Activated CD8-positive, alpha-beta T cell treated with anti-CD3 and anti-CD28 coated beads for 36 hours (primary cell): Measurements from ENCODE around the gene ASAP2. TPM values are rescaled to one million over a fixed set of nuclear protein-coding genes. Genes with fewer than 3 reads are reported as not detected.

ENCODE experiments used
- ATAC-seq: fragments of 200-7000 bp; cut with Tn5 transposase; one replicate; pipeline ENCODE4 v1.10.0; 2021; ENCODE audit warnings: mild to moderate bottlenecking, moderate library complexity
- CTCF ChIA-PET: fragments of 350-600 bp; sonication (Branson Sonifier 250); formaldehyde crosslinking; loops from one replicate; lab custom pipeline; 2021; ENCODE audit warnings: antibody characterized with exemption; lab: Charles Lee
- POLR2A ChIA-PET: fragments of 350-600 bp; sonication (Branson Sonifier 250); formaldehyde crosslinking; loops from one replicate; lab custom pipeline; 2021; ENCODE audit warnings: antibody characterized with exemption; lab: Charles Lee
- DNase-seq: peaks from one replicate; pipeline ENCODE4 v3.0.0-alpha.2; 2020
- H3K27ac Mint-ChIP-seq: one replicate; pipeline ENCODE4 v1.8.0; 2021; ENCODE audit warnings: mild to moderate bottlenecking, mixed read lengths
- H3K27me3 Mint-ChIP-seq: one replicate; pipeline ENCODE4 v1.8.0; 2021; ENCODE audit warnings: mixed read lengths
- H3K36me3 Mint-ChIP-seq: one replicate; pipeline ENCODE4 v1.8.0; 2021; ENCODE audit warnings: low read depth, mixed read lengths
- H3K4me1 Mint-ChIP-seq: one replicate; pipeline ENCODE4 v1.8.0; 2021; ENCODE audit warnings: low read depth, mixed read lengths
- H3K4me3 Mint-ChIP-seq: one replicate; pipeline ENCODE4 v1.8.0; 2021; ENCODE audit warnings: mild to moderate bottlenecking, moderate library complexity, mixed read lengths
- H3K9me3 Mint-ChIP-seq: one replicate; pipeline ENCODE4 v1.8.0; 2021; ENCODE audit warnings: mixed read lengths
- intact Hi-C: fragments of 100-400 bp; cut with micrococcal nuclease; formaldehyde crosslinking; loops from one replicate; pipeline ENCODE4 v1.10.0; 2022
- total RNA-seq, 2 experiments: library from RNA; stranded (reverse); gene quantifications; one replicate each; pipeline ENCODE4 v1.2.3, GENCODE V29; 2021
- TF ChIP-seq, protein P1 (sequence below): fragments of 200-600 bp; IDR thresholded peaks from one replicate; pipeline ENCODE4 v1.8.0; 2022; ENCODE audit warnings: antibody characterized with exemption, mild to moderate bottlenecking

The ASAP2 gene
- total RNA-seq, 2 experiments from 2014 or later, result not detected

DNA sequence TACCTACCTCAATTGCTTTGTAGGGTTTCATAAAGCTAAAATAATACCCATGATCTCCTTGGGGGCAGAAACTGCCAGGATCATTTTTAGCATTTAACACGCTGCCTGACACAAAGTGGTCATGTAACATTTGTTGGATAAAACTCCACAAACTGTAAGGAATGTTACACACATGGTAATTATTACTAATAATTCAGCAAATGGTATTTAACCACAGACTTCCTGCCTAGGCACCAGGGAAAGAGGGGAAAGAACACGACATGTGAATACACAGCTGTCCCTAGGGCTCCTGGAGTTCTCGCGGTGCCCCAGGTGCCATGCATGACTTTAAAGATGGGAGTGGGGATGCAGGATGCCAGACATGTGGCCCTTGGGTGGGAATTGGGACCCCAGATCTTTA lies 43.5 kb downstream of the ASAP2 start:
- TF ChIP-seq, protein P1, sequence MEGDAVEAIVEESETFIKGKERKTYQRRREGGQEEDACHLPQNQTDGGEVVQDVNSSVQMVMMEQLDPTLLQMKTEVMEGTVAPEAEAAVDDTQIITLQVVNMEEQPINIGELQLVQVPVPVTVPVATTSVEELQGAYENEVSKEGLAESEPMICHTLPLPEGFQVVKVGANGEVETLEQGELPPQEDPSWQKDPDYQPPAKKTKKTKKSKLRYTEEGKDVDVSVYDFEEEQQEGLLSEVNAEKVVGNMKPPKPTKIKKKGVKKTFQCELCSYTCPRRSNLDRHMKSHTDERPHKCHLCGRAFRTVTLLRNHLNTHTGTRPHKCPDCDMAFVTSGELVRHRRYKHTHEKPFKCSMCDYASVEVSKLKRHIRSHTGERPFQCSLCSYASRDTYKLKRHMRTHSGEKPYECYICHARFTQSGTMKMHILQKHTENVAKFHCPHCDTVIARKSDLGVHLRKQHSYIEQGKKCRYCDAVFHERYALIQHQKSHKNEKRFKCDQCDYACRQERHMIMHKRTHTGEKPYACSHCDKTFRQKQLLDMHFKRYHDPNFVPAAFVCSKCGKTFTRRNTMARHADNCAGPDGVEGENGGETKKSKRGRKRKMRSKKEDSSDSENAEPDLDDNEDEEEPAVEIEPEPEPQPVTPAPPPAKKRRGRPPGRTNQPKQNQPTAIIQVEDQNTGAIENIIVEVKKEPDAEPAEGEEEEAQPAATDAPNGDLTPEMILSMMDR, result no peak
- H3K9me3 Mint-ChIP-seq, result no peaks in the 10 kb centered on the region
- H3K4me1 Mint-ChIP-seq, result no peaks in the 10 kb centered on the region
- H3K36me3 Mint-ChIP-seq, result no peaks in the 10 kb centered on the region
- intact Hi-C loops, result no loop called here
- ChIA-PET POLR2A (no interaction called here), CTCF (no interaction called here)
- DNase-seq (no peak), ATAC-seq (no peak)
- H3K4me3 Mint-ChIP-seq, result no peak overlapping the region
- peaks cover 3% of the 10 kb centered on the region for H3K27me3 Mint-ChIP-seq
- H3K27ac Mint-ChIP-seq, result no peak overlapping the region

DNA sequence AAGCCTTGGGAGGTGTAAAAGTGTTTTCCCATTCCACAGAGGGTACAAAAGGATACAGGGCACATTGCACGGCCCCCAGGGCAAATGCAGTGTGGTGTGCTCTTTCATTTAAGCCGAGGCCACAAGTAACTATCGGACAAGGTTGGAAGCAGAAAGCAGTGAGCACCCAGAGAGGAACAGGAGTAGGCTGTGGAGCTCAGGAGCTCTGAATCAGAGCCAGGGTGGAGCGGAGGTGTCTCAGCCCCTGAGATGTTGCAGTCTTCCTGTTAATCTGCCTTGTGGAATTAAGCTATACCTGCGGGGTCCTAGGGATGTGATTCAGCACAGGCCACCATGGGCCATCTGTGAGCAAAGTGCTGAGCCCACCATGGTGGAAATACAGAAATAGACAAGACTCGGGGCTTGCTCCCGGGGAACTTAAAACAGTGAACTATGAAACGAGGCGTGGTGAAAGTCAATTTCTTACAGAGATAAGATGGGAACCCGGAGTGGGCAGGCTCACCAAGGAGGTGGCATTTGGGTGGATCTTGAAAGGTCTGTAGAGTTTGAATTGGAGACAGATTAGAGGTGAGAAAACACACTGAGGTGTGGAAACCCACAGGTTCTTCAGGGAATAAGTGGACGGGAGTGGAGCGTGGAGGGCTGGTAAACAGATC lies 44.0 kb downstream of the ASAP2 start:
- ATAC-seq, result no peak
- ChIA-PET CTCF (no interaction called here), POLR2A (no interaction called here)
- TF ChIP-seq, protein P1, result no peak
- Mint-ChIP-seq H3K27me3 (peaks cover 3% of the 10 kb centered on the region), H3K4me1 (no peaks in the 10 kb centered on the region), H3K9me3 (no peaks in the 10 kb centered on the region), H3K27ac (no peak overlapping the region), H3K4me3 (no peak overlapping the region), H3K36me3 (no peaks in the 10 kb centered on the region)
- intact Hi-C loops, result no loop called here
- no peak for DNase-seq

DNA sequence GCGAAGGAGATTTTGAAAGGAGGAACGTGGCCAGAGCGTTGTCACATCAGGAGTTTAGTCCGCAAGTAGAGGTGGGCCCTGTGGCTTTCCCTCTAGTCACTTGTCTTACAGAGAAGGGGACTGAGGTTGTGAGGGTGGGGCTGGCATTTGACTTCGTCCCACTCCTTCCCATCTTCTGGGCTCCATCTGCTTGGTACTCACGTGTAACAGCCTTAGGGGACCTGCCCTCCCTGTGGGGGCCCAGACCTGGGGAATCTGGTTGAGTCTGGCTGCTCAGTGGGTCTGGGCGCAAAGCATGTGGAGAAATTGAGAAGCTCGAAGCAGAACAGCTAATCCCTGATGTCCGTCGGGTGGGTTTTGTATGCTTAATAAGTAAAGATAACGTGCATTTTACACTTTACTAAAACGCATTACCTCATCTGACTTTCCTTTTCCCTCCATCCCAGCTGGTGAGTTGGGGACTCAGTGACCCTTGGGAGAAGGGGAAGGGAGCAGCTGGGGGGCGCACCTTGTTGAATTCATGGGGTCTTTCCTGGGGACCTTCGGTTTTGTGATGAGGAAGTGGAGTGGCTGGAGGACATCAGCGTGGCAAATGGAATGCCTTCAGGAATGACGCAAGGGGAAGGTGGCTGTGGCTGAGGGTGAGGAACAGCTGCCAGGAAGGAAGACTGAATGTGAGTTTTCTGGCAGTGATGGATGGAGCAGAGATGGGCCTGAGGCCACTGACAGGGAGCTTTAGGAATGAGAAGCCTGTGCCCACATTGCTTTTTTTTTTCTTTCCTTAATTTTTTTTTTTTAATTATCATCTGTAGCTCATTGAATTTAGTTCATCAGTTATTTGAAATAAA lies 44.8 kb downstream of the ASAP2 start:
- no peak overlapping the region for H3K4me3 Mint-ChIP-seq

DNA sequence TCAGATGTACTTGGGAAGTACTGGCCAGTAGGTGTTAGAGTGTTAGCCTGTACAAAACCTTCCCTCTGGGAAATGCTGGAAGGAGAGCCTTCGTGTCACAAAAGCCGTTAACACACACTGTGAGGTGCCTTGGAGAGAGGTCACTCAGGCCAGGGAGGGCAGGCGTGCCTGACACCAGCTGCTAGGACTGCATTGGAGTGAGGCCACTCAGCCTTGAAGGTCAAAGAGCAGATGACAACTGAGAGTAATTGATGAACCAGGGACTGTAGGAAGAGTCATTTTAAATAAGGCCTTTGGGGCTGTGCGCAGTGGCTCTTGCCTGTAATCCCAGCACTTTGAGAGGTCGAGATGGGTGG lies 45.4 kb downstream of the ASAP2 start:
- Mint-ChIP-seq H3K4me3 (no peak overlapping the region), H3K9me3 (no peaks in the 10 kb centered on the region), H3K4me1 (no peaks in the 10 kb centered on the region), H3K27me3 (peaks cover 3% of the 10 kb centered on the region), H3K36me3 (no peaks in the 10 kb centered on the region), H3K27ac (no peak overlapping the region)
- ChIA-PET CTCF (no interaction called here), POLR2A (interaction anchor here (0.6 kb wide), 1 partner anchor 33 kb away, joined by 3 read pairs; no protein-coding TSS in a partner anchor)
- TF ChIP-seq, protein P1, result no peak
- ATAC-seq (no peak), DNase-seq (no peak)
- intact Hi-C loops, result no loop called here

More for the DNA sequence above, 44.8 kb downstream of the ASAP2 start:
- Mint-ChIP-seq H3K27ac (no peak overlapping the region), H3K4me1 (no peaks in the 10 kb centered on the region), H3K9me3 (no peaks in the 10 kb centered on the region), H3K27me3 (peaks cover 3% of the 10 kb centered on the region), H3K36me3 (no peaks in the 10 kb centered on the region)
- intact Hi-C loops, result no loop called here
- DNase-seq (no peak), ATAC-seq (no peak)
- TF ChIP-seq, protein P1, result no peak
- CTCF ChIA-PET, result no interaction called here
- POLR2A ChIA-PET, result interaction anchor here (0.6 kb wide), 1 partner anchor 33 kb away, joined by 3 read pairs; no protein-coding TSS in a partner anchor

DNA sequence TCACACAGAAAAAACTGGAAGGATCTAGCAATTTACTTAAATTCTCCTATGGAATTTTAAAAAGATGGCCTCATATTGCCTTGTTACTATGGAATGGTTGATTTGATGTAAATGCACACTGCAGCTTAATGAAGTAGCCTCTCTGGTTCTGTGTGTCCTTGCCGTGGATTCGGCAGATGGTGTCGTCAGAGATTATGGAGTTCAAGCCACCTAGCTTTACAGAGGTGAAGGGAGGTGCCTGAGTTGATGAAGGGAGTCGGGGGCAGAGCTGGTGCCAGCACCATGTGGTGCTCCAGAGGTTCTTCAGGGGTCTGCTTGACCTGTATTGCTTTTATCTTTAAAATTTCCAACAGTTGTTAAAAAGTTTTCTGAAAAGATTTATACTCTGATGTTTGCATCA lies 48.8 kb downstream of the ASAP2 start:
- CTCF ChIA-PET, result interaction anchor here (1.3 kb wide), 1 partner anchor 31 kb away, joined by 3 read pairs; no protein-coding TSS in a partner anchor
- H3K36me3 Mint-ChIP-seq, result no peaks in the 10 kb centered on the region
- no peak overlapping the region for H3K27ac Mint-ChIP-seq
- no peak overlapping the region for H3K4me3 Mint-ChIP-seq
- TF ChIP-seq, protein P1, result no peak
- no peaks in the 10 kb centered on the region for H3K4me1 Mint-ChIP-seq
- POLR2A ChIA-PET, result no interaction called here
- H3K9me3 Mint-ChIP-seq, result no peaks in the 10 kb centered on the region
- intact Hi-C loops, result no loop called here
- peaks cover 3% of the 10 kb centered on the region for H3K27me3 Mint-ChIP-seq
- DNase-seq (no peak), ATAC-seq (no peak)
